Left renal cortex interstitium (tissue), 4 donors: Measurements from ENCODE around the gene INSYN2A. TPM values are rescaled to one million over a fixed set of nuclear protein-coding genes. Genes with fewer than 3 reads are reported as not detected.
A peak's percentile ranks its signal among the peaks of the same experiment; 100 is the strongest.

ENCODE experiments used
- DNase-seq, 4 donors: peaks; one replicate each; pipeline ENCODE4 v3.0.0-alpha.2; 2013; ENCODE audit warnings: low read depth in 4 of 4, low spot score in 2 of 4, missing footprints in 1 of 4
- polyA plus RNA-seq, 4 donors: library from polyadenylated mRNA; unstranded; fragments of 120-200 nt; gene quantifications; one replicate each; pipeline ENCODE4 v1.2.1, GENCODE V29; 2013; ENCODE audit not compliant: insufficient read length in 4 of 4

INSYN2A gene, protein sequence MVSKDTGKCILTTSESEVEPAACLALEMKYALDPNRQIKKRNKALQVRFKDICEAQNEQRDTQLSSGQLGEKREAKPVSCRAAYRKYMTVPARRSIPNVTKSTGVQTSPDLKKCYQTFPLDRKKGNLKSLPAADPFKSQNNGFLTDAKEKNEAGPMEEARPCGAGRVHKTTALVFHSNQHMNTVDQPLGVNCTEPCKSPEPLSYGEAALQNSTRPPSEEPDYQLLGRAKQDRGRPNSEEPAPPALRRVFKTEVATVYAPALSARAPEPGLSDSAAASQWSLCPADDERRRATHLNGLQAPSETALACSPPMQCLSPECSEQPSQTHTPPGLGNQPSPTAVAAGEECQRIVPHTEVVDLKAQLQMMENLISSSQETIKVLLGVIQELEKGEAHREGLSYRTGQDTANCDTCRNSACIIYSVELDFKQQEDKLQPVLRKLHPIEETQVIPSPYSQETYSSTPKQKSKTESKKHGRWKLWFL
- polyA plus RNA-seq, result 1 to 10 TPM; 3.4 to 7.6 (median 5.4) TPM

GRCh38 chr10:127196282-127197153 is at the start of gene INSYN2A:
TSS of gene INSYN2A (minus strand) at chr10:127196591. CDS start at chr10:127176395, 20,196 bp downstream.
- no peak for DNase-seq

DNA sequence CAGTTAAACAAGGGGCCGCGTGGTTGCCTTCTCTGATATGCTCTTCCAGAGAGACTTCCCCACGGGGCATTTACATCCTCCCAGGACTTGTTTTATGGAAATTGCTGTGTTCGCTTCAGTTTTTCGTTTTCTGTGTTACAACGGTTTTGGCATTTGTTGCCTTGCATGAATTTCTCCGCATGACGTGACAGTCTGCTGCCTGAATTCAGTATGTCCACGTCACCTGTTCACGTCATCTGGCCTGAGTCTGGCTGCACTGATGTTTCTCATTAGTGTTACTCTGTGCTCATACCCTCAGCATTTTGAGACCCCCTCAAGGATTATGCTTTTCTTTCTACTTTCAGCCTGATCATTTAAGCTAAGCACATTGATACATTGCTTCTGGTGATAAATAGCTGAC is 49.1 kb upstream of the INSYN2A start:
- DNase-seq, result no peak

DNA sequence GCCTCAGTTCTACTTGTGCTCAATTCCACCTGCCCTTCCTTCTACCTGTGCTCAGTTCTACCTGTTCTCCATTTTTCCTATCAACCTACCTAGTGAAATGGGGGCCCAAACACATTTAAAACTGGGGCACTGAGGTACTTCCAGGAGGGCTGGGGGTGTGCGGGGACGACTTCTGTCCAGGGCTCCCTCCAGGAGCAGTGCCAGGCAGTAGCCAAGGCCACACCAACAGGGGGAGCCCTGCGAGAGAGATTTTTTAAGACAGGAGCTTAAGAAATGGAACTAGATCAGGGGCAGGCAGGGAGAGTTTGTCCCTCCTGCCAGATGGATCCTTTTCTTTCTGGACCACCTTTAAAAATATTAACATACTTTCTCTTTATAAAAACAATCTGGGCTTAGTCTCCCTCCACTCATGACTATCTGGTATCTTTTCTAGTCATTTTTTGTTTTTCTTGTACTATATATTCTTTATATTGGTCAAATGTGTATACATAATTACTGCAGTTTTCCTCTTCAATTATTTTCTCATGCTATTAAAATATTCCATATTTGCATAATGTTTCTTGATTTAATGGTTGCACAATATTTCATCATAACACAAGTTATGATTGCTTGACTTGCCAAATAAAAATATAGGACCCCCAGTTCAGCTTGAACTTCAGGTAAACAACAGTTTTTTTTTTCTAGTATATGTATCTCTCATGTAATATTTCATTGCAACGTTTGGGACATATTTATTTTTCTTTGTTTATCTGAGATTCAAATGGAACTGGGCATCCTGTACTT is 47.3 kb upstream of the INSYN2A start:
- peak in 1 of 4 donors; percentile 11 for DNase-seq

- DNase-seq, result no peak
Observed at GRCh38 chr10:127242914-127243313, 46.5 kb upstream of the INSYN2A start.

- DNase-seq, result no peak
Observed at GRCh38 chr10:127236266-127236665, 39.9 kb upstream of the INSYN2A start.

- DNase-seq, result no peak
Observed at GRCh38 chr10:127234306-127234800, 38.0 kb upstream of the INSYN2A start.

DNA sequence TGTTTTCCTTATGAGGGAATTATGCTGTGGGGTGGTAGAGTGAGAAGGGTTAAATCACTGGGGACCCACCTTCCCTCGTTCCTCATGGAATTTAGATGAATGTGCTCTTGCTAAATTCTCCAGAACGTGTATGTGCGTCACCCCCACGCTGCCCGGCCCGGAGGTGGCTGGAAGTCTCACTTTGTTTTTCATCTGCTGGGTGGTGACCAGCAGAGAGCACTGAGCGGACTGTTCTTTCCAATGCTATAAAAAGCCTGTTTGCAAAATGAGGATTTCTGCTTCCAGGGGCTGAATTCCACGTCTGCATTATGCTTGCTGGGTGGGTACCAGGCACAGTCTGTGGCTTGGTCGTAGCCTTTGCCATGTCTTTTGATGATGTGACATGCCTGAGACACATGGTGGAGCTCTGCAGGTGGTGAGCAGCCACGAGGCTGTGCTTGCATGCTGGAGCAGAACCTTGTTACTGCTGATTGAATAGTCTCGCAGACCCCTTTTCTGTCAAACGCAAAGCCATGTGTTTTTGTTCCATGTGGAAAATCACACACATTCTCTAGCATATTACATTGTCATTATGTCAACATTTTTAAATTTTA is 31.9 kb upstream of the INSYN2A start:
- DNase-seq, result no peak

DNA sequence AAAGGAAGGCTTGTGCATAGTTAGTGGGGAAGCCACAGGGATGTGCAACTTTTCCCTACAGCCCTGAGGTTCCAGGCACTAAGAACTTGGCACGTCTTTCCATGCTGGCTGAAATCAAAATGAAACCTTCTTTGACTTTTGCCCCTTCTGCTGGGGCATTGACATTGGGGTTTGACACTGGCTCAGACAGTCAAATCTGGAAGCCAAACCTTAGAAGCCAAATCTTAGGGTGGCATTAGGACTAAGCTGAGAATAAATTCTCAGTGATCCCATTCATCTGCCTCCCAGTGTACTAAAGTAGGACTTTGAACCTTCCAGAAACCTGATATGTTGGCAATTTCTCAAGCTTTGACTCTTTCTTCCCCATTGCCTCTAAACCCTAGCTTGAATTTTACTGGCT is 31.3 kb upstream of the INSYN2A start:
- DNase-seq, result no peak

DNA sequence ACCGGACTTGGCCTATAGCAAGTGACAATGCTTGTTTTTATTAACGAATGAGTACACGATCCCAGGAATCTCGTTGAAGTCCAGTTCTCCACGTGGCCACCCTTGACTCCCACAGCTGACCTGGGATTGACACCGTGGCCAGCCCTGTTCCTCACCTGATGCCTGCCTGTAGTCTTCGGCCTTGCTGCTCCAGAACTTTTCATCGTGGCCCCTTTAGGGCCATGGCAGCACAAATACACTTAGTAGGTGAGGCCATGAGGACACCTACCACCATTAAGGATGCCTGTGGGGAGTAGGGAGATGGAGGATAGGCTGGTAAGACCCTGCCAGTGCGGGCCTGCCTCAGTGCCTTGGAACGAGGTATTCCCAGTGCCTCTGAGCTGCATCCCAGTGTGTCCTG is 30.6 kb upstream of the INSYN2A start:
- no peak for DNase-seq

DNA sequence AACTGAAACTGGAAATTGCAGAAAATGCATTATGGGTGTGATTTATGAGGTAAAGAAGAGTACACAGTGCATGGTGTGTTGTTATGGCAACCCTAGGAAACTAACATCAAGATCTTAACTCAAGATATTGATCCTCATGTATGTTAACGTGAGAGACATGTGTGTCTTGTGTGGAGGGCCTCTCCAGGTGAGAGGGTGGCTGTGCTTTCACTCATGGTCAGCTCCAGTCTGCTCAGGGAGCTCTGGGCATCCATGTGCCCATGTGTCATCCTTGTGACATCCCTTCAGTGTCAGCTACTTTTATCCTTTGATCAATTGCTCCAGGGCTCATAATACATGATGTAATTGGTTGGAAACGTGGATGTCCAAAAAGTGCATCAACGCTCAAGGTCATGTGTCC is 24.9 kb upstream of the INSYN2A start:
- no peak for DNase-seq

DNA sequence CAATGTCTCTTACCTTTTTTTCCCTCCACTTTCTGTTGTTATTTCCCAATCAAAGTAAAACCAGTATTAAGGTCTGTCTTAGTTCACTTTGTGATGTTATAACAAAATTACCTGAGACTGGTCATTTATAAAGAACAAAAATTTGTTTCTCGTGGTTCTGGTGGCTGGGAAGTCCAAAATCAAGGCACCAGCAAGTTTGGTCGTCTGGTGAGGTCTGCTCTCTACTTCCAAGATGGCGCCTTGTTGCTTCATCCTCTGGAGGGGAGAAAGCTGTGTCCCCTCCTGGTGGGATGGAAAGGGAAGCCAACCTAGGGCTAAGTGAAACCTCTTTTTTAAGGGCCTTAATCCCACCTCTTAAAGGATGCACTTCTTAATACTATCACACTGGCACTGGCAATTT is 22.3 kb upstream of the INSYN2A start:
- no peak for DNase-seq

GRCh38 chr10:127216786-127217185 is 20.4 kb upstream of the INSYN2A start:
- DNase-seq, result no peak

GRCh38 chr10:127216274-127216673 is 19.9 kb upstream of the INSYN2A start:
- no peak for DNase-seq

- no peak for DNase-seq
Observed at GRCh38 chr10:127215866-127216265, 19.5 kb upstream of the INSYN2A start.

GRCh38 chr10:127210936-127211466 is 14.6 kb upstream of the INSYN2A start:
- DNase-seq, result no peak

GRCh38 chr10:127207081-127207480 is 10.7 kb upstream of the INSYN2A start:
- DNase-seq, result no peak

DNA sequence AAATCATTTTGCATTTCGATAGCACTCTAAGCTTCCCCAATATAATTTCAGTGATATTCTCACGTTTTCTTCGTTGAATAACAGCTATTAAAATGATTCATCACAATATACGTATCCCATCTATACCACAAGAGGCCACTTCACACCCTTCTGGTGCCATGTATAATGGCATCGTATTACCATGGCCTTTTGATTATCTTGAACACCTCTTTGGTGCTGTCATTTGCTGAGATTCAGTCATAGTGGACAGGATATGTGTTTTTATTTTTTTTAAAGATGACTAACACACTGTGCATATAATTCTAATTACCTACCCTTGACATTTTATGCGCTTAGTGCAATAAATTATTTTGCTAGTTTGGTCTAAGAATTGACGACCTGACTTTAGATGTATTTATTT is 6.7 kb upstream of the INSYN2A start:
- DNase-seq, result no peak

DNA sequence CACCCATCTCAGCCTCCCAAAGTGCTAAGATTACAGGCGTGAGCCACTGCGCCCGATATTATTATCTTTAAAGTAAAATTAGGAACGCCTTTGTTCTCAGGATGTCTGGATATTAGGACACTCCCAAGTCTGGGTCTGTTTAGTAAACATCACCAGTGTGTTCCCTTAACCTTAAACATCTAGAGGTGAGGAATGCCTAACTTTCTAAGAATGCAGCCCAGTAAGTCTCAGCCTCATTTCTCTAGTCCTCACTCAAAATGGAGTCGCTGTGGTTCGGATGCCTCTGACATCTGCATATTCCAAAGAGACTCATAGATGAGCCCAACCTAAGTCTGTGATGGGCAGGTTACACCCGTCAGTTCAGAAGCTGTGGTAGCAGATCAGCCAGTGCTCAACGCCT is 4.3 kb upstream of the INSYN2A start:
- DNase-seq, result no peak

DNA sequence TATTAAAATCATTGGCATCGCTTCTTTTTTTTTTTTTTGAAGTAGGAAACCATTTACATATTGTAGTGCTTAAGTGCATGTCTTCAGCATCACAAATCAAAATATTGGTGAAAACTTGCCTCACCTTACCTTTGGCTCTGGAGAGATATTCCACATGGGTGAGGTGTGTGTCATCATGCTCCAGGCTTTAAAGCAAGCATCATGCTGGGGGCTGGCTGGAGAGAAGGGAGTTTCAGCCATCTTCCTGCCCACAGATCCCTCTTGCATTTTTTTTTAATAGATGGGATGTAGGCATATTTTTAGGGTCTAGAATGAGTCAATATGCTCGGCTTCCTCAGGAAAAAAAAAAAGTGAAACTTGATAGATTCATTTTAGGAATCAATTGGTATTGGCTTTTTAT is 2.3 kb upstream of the INSYN2A start:
- no peak for DNase-seq

DNA sequence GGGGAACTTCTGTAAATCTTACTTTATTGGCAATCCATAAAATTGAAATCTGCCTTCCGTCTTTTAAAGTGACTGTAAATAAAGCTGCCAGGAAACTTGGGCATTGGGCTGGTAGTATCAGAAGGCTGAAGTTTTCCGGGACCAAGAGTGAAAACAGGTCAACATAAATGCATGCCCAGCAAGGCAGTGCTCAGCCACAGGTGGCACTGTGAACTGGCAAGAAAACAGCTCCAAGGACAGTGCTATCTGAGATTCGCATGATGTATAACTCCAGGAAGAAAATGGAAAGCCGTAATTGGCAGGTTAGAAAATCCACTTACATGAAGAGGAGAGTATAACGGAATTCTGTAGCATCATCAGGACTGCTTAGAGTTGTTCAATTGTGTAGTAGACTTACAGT is 1.9 kb upstream of the INSYN2A start:
- DNase-seq, result no peak
